K562 (cell line): ENCODE results near the gene ARHGAP22. TPM values are rescaled to one million over a fixed set of nuclear protein-coding genes. Genes with fewer than 3 reads are reported as not detected.

Experiments used
- EHMT2 ChIP-seq: fragments of 450-650 bp; IDR thresholded peaks from 2 replicates; pipeline ENCODE4 v1.6.1; 2018; ENCODE audit warnings: antibody characterized with exemption
- HMGN3 ChIP-seq: IDR thresholded peaks from 2 replicates; pipeline ENCODE4 v1.6.1; 2011; ENCODE audit warnings: borderline replicate concordance, low read depth, mild to moderate bottlenecking, mixed read lengths, low read length; ENCODE audit not compliant: insufficient read length; ENCODE audit errors: extremely low read depth
- NFE2 ChIP-seq: IDR thresholded peaks from 2 replicates; pipeline ENCODE4 v1.6.1; 2014; ENCODE audit warnings: antibody characterized with exemption, low read depth
- NFXL1 ChIP-seq: fragments of 450-650 bp; formaldehyde crosslinking; IDR thresholded peaks from 2 replicates; pipeline ENCODE4 v1.4.0; 2021; ENCODE audit warnings: mild to moderate bottlenecking
- SNRNP70 ChIP-seq: fragments of 200-400 bp; formaldehyde crosslinking; optimal IDR thresholded peaks from 2 replicates; pipeline ENCODE3; 2017; ENCODE audit warnings: low read depth, low read length
- SP1 ChIP-seq: sonication (generic); formaldehyde crosslinking; IDR thresholded peaks from 2 replicates; pipeline ENCODE4 v1.8.1; 2022; ENCODE audit warnings: mild to moderate bottlenecking, missing genetic modification reagents
- TARDBP ChIP-seq: fragments of 450-650 bp; IDR thresholded peaks from 2 replicates; pipeline ENCODE4 v1.6.1; 2016
- TCF3 ChIP-seq: sonication (generic); formaldehyde crosslinking; IDR thresholded peaks from 2 replicates; pipeline ENCODE4 v1.4.0; 2020; ENCODE audit warnings: mild to moderate bottlenecking, missing genetic modification reagents
- TEAD1 ChIP-seq, 2 experiments: fragments of 450-650 bp in 1 of 2; sonication (generic) in 1 of 2; formaldehyde crosslinking; IDR thresholded peaks; 2 replicates each; pipeline versions ENCODE4 v1.4.0 to v1.8.0; 2020 to 2022; ENCODE audit warnings: mild to moderate bottlenecking in 2 of 2, missing genetic modification reagents in 1 of 2
- ZNF3 ChIP-seq: fragments of 250-450 bp; sonication (Bioruptor Pico); IDR thresholded peaks from 2 replicates; pipeline ENCODE4 v1.5.0; 2021; ENCODE audit warnings: mild to moderate bottlenecking, moderate library complexity
- ZNF41 ChIP-seq: fragments of 250-450 bp; sonication (Bioruptor Pico); conservative IDR thresholded peaks from 2 replicates; pipeline ENCODE4 v1.4.0; 2020; ENCODE audit warnings: mild to moderate bottlenecking
- ZNF507 ChIP-seq: conservative IDR thresholded peaks from 2 replicates; pipeline ENCODE4 v1.6.1; 2017; ENCODE audit warnings: missing genetic modification characterization, missing compliant biosample characterization
- ZNF583 ChIP-seq: fragments of 250-450 bp; sonication (Bioruptor Pico); IDR thresholded peaks from 2 replicates; pipeline ENCODE4 v1.4.0; 2020
- ZNF778 ChIP-seq: fragments of 450-650 bp; formaldehyde crosslinking; IDR thresholded peaks from 2 replicates; pipeline ENCODE4 v1.4.0; 2020; ENCODE audit warnings: mild to moderate bottlenecking, moderate library complexity
- ZSCAN29 ChIP-seq: fragments of 450-650 bp; IDR thresholded peaks from 2 replicates; pipeline ENCODE4 v1.6.1; 2017
- polyA plus RNA-seq, 8 experiments: library from polyadenylated mRNA; depleted of rRNA in 4 of 8; stranded (reverse) in 5 of 8; unstranded in 3 of 8; fragments of >200 nt; fragmentation: Nextera tagmentation in 2 of 8; fragmentation: Illumina TruSeq in 1 of 8; extraction: Ambion mirVana in 2 of 8; extraction: Trizol in 1 of 8; gene quantifications; 2 replicates each; pipeline versions ENCODE4 v1.2.1 to v1.2.3, GENCODE V29; 2011 to 2014; ENCODE audit warnings: inconsistent platforms in 1 of 8, missing spikeins in 1 of 8
- total RNA-seq, 7 experiments: library from RNA; depleted of rRNA in 6 of 7; stranded (reverse); fragments of >200 nt in 6 of 7; fragmentation: Illumina TruSeq in 2 of 7; extraction: Trizol in 2 of 7; gene quantifications; 2 replicates each; pipeline versions ENCODE4 v1.2.1 to v1.2.3, GENCODE V29; 2011 to 2021; ENCODE audit warnings: low replicate concordance in 1 of 7
- TF ChIP-seq, protein P1 (sequence below): fragments of 250-450 bp; sonication (Bioruptor Pico); IDR thresholded peaks from 2 replicates; pipeline ENCODE4 v1.8.0; 2022; ENCODE audit warnings: moderate library complexity, mild to moderate bottlenecking, inconsistent platforms
- TF ChIP-seq, protein P2 (sequence below): sonication (generic); formaldehyde crosslinking; IDR thresholded peaks from 2 replicates; pipeline ENCODE4 v1.8.0; 2022; ENCODE audit warnings: mild to moderate bottlenecking, missing genetic modification reagents, borderline replicate concordance
- TF ChIP-seq, protein P3 (sequence below): fragments of 250-450 bp; sonication (Bioruptor Pico); IDR thresholded peaks from 2 replicates; pipeline ENCODE4 v1.5.0; 2021; ENCODE audit warnings: mild to moderate bottlenecking, moderate library complexity
- TF ChIP-seq, protein P4 (sequence below): sonication (generic); formaldehyde crosslinking; IDR thresholded peaks from 2 replicates; pipeline ENCODE4 v1.8.0; 2022; ENCODE audit warnings: missing genetic modification reagents, mild to moderate bottlenecking, borderline replicate concordance
- TF ChIP-seq, protein P5 (sequence below): fragments of 450-650 bp; IDR thresholded peaks from one replicate; pipeline ENCODE4 v1.6.1; 2018; ENCODE audit warnings: mild to moderate bottlenecking, moderate library complexity; ENCODE audit not compliant: partially characterized antibody

Gene ARHGAP22
- total and polyA plus RNA-seq, 9 of the 15 experiments (the other 6 are each of a cell fraction or from before 2014, with no cell fraction given), result 1.3 to 28.1 (median 12.7) TPM

DNA sequence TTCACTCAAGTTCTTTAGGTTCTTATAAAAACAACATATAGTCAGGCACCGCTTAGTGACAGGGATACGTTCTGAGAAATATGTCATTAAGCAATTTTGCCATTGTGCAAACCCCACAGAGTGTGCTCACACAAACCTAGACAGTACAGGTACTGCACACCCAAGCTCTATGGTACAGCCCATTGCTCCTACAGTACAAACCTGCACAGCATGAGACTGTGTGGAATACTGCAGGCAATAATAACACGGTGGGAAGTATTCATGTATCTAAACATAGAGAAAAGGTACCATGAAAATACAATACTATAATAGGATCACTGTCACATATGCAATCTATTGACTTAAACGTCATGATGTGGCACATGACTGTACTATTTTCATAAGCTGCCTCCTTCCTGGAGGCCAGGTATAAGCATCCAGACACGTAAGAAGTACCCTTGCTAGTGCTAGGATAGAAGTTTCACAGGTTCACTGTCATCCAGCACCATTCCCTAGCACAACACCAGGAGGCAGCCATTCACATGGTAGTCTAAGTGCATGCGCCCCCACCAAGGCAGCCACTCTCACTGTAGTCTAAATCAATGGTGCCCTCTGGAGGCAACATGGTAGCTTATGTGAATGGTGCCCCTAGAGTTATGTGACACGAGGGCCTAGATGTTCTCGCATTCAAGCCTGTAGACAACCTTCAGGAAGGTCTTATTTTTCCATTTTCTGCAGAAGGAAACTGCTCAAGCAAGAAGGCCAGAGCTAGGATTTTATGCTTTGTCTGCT is 98.5 kb downstream of the ARHGAP22 start (continued):
- TF ChIP-seq HMGN3 (no peak), SNRNP70 (no peak), ZNF3 (CRISPR knock-in tag) (no peak), ZNF41 (CRISPR knock-in tag) (no peak), NFXL1 (CRISPR knock-in tag) (no peak), ZNF778 (CRISPR knock-in tag) (no peak), SP1 (CRISPR knock-in tag) (no peak), ZNF507 (tag) (no peak), TARDBP (peak; percentile 78; the same call in 1 of the 2 replicates), ZSCAN29 (no peak), EHMT2 (peak; percentile 53; the same call in 1 of the 2 replicates), ZNF583 (0 out of 2 replicates have a peak, but pooled peaks have one; percentile 55), TCF3 (CRISPR knock-in tag) (no peak), TEAD1 (CRISPR knock-in tag; IDR thresholded peaks at IDR 0.05) (peak in 1 of 2 experiments; percentile 41; a peak in 1 of 4 replicates), NFE2 (no peak)
- TF ChIP-seq, protein P1, sequence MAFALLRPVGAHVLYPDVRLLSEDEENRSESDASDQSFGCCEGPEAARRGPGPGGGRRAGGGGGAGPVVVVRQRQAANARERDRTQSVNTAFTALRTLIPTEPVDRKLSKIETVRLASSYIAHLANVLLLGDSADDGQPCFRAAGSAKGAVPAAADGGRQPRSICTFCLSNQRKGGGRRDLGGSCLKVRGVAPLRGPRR (CRISPR knock-in tag), result peak; percentile 23; the same call in 1 of the 2 replicates
- TF ChIP-seq, protein P2, sequence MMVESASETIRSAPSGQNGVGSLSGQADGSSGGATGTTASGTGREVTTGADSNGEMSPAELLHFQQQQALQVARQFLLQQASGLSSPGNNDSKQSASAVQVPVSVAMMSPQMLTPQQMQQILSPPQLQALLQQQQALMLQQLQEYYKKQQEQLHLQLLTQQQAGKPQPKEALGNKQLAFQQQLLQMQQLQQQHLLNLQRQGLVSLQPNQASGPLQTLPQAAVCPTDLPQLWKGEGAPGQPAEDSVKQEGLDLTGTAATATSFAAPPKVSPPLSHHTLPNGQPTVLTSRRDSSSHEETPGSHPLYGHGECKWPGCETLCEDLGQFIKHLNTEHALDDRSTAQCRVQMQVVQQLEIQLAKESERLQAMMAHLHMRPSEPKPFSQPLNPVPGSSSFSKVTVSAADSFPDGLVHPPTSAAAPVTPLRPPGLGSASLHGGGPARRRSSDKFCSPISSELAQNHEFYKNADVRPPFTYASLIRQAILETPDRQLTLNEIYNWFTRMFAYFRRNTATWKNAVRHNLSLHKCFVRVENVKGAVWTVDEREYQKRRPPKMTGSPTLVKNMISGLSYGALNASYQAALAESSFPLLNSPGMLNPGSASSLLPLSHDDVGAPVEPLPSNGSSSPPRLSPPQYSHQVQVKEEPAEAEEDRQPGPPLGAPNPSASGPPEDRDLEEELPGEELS (CRISPR knock-in tag), result peak; percentile 50; the same call in 1 of the 2 replicates
- TF ChIP-seq, protein P3, sequence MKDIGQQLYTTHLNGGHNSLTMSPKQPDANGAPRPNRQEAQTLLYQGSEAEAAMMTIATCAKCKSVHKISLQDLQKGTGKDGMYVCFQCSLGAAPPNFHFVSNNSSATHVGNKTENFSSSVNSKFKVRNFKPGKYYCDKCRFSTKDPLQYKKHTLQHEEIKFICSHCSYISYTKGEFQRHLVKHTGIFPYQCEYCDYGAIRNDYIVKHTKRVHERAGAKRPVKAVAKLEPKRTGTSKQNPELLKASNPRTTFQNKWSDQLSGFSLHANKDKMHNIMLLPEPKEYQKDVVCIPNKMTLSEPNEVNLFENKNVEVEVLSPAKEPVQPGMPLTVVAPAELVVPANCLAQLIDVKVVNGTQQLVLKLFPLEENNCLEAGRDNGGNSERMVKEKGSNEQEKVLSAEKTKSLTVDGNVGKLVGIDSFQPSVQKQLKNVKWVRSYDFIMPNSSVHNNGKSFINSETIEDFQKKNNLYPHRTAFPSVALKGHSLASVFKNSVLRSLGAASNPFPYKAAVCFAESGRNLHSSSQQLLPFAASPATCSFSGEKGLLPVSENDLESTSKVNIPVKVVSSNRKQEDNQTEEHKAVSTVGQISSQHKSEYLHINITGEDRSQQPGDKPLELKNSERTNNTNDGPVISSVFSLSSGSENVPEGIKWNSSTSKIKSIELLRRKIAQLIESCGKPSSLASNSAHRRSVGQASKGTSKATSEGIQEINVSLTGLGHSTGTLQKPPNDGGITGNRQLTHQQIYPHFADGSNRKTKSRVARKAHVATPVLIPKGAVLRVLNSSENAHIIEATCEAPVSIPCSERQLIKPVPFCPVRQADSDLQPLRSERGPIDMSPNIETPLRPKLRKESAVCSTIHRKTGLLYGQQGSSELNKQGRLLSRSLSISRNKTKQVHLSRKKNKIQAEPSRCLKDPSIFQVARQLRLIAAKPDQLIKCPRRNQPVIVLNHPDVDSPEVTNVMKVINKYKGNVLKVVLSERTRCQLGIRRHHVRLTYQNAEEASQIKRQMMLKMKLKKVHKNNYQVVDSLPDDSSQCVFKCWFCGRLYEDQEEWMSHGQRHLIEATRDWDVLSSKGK (CRISPR knock-in tag), result no peak
- TF ChIP-seq, protein P4, sequence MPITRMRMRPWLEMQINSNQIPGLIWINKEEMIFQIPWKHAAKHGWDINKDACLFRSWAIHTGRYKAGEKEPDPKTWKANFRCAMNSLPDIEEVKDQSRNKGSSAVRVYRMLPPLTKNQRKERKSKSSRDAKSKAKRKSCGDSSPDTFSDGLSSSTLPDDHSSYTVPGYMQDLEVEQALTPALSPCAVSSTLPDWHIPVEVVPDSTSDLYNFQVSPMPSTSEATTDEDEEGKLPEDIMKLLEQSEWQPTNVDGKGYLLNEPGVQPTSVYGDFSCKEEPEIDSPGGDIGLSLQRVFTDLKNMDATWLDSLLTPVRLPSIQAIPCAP (CRISPR knock-in tag), result no peak
- TF ChIP-seq, protein P5, sequence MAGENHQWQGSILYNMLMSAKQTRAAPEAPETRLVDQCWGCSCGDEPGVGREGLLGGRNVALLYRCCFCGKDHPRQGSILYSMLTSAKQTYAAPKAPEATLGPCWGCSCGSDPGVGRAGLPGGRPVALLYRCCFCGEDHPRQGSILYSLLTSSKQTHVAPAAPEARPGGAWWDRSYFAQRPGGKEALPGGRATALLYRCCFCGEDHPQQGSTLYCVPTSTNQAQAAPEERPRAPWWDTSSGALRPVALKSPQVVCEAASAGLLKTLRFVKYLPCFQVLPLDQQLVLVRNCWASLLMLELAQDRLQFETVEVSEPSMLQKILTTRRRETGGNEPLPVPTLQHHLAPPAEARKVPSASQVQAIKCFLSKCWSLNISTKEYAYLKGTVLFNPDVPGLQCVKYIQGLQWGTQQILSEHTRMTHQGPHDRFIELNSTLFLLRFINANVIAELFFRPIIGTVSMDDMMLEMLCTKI, result no peak
